CD4-positive, alpha-beta T cell treated with Interleukin-12 subunit alpha and Interleukin-12 subunit beta, for 1 hour (primary cell): Measurements from ENCODE around the gene UBLCP1.
"Not testable (repeated sequence)": the region's sequence is repeated elsewhere in the genome, so short reads cannot be mapped to it uniquely, and the experiment has no call there.

ENCODE experiments used
- DNase-seq: peaks from one replicate; pipeline ENCODE4 v3.0.0-alpha.2; 2020

UBLCP1 gene, protein sequence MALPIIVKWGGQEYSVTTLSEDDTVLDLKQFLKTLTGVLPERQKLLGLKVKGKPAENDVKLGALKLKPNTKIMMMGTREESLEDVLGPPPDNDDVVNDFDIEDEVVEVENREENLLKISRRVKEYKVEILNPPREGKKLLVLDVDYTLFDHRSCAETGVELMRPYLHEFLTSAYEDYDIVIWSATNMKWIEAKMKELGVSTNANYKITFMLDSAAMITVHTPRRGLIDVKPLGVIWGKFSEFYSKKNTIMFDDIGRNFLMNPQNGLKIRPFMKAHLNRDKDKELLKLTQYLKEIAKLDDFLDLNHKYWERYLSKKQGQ

DNA sequence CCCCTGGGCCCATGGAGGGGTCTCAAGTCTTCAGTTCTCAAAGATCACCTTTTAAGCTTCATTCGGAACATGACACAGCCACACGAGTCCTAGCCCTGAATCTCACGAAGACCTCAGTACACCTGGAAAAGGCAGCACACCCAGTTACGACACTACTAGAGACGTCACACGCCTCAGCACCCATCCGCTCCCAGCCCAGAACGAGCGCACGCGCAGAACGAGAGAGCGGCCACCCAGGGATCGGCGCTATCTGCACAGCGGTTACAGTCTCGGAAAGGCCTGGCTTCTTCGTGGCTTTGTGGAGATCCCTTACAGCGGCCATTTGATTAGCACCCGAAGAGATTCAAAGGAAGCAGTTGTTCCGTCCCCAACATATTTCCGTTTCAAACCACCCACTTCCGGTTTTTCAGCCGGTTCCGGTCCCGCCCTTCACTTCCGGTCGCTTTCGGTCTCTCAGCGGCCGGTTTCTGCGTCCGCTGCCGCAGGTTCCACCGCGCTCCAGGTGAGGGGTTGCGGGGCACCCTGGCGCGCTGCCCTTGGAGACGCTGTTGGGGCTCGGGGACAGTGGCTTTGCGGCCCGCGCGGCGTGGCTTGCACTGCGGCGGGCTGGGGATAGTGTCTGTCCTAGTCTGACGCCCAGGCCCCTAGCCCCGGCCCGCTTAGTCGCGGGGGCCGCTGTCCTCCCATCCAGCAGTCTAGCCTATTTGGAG lies at the start of gene UBLCP1:
Gene UBLCP1 (plus strand): TSS at position 432 of the 710 bp plus-strand sequence. CDS start 5,626 bp downstream, outside the sequence.
- DNase-seq = peak; percentile 86

DNA sequence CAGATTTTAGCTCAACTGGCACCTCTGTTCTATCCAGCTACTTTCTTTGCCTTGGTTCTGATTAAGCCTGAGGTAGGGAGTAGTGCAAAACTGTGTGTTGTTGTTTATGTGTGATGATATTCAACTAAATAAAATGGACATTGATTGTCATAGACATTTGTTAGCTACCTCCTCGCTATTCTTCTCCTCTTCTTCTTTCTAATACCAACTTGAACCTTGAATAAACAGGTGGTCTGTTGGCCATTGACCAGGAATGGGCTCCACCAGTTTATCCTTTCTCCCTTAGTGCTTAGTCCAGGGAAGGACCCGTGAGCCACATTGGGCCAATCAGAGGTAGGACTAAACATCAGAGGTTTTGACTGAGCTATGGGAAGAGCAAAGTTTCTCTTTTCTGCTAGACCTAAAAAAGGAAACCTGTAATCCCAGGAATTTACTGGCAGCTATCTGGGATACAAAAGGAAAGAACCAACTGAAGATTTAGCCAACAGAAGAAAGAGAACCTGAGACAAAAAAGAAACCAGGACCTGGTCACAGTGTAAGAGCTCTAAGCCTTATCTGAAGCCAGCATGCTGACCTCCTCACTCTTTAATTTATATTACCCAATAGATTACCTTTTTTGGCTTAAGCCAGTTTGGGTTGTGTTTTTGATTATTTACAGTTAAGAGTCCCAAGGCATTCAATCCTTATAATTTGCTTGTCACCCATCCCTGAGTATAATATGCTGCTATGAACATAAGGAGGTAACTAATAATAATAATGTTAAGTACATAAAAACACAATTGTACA lies 48.4 kb upstream of the UBLCP1 start:
- DNase-seq = no peak

DNA sequence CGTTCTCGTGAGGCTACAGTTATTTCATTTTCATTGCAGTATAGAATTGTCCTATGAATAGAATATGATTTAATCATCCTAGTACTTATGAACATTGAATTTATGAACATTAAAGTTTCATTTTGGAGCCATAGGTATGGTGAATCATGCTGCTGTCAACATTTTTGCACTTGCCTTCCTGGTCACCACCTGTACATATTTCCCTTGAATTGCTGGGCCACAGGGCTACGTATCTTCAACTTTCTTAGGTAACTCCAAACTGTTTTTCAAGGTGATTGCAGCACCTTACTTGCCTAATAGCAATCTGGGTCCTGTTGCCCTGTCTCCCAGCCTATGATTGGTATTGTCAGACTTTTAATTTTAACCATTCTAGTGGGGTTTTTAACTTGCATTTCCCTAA lies 47.2 kb upstream of the UBLCP1 start:
- no peak for DNase-seq

DNA sequence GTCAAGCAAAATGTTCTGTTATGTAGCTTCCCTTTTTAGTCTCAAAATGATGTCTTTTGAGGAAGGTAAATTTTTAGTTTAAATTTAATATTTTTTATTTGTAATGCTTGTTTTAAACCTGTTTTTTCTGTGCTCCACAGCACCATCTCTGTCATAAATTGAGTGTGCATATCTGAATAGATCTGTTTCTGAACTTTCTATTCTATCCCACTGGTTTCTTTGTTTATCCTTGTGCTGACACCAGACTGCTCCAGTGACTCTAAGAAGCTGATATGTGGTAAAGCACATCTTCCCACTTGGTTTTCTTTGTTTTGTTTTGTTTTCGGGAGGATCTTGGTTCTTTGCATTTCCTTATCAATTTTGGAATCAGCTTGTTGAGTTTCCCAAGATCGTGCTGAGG lies 46.6 kb upstream of the UBLCP1 start:
- DNase-seq = no peak

DNA sequence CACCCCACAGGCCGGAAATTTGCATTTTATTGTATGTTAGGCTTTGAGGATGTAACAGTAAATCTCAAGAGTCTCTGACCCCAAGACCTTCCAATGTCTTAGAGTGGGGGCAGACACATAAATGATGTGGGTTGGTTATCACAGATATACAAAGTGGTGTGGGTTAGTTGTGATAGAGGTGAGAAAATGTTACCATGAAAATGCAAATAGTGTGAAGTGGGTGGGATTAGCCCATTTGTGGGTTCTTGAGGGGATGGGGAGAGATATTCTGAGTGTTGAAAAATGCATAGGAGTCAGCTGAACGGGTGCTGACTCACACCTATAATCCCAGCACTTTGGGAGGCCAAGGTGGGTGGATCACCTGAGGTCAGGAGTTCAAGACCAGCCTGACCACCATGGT lies 45.9 kb upstream of the UBLCP1 start:
- DNase-seq = no peak

DNA sequence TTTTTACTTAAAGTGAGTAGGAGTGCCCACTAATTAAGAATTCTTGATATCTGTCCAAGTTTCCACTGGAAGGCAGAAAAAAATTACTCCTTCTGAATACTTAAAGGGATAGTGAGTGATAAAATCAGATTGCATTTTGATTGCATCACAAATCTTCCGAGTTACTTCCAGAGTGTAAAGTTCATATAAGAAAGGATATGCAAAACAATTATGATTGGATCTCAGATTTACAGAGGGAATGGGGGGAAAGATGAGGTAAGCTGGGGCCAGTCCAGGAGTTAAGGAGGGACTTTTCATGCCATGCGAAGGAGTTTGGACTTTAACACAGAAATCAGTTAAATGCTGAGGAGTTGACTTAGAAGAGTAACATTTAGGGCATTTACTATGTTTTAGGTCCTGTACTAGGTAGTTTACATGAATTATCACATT lies 44.5 kb upstream of the UBLCP1 start:
- no peak for DNase-seq

DNA sequence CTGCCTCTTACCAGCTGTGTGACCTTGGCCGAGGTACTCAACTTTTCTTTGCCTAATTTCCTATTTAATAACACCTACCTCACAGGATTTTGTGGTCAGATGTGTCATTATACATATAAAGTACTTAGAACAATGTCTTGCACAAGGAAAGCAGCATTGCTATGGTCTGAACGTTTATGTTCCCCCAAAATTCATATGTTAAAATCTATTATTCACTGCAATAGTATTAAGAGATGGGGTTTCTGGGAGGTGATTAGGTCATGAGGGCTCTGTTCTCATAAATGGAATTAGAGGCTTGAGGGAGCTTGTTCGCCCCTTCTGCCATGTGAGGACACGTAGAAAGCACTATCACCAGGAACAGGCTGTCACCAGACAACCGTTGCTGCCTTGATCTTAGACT lies 42.9 kb upstream of the UBLCP1 start:
- DNase-seq = no peak

DNA sequence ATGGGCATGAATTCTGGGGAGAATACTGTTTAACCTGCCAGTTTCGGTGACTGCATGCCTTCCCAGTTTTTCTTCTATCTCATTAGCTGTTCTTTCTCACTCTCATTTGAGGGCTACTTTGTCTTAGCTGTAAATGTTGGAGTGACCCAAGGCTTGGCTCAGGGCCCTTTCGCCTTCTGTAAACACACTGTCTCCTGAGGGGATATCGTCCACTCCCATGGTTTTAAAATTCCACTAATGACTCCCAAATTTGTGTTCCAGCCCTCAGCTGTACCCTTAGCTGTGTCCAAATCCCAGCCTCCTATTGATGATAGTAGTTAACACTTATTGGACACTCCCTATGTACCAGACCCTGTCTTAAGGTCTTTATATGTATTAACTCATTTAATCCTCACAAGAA lies 39.6 kb upstream of the UBLCP1 start:
- DNase-seq = no peak

DNA sequence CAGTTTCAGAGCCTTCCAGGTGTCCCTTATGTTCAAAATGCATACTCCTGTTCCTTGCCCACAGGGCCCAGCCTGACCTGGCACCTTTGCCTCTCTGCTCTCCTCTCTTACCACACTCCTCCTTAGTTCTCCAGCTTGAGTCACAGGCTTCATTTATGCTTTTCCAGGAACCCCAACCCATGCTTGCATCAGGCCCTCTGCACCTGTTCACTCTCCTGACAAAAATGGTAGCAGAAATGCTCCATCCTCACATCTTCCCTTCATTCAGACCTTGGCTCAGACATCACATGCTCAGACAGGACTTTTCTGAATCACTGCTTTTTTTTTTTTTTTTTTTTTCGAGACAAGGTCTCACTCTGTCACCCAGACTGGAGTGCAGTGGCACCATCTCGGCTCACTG lies 38.6 kb upstream of the UBLCP1 start:
- DNase-seq = no peak

DNA sequence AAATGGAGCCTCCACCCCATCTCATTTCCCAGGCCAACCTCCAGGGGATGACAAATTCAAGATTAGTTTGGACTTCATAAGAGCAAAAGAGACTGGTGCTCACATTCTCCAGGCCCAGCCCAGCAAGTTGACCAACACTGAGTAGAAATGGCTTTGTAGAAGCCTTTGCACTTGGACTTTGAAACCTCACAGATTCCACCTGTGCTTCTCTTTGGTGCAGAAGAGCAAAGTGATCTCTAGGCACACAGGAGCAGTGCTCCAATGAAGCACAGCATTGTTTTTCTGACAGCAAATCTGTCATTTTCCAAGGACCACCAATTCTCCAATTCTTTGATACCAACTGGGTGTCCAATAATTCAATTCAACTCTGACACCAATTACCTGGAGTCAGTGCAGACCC lies 36.6 kb upstream of the UBLCP1 start:
- DNase-seq = no peak

DNA sequence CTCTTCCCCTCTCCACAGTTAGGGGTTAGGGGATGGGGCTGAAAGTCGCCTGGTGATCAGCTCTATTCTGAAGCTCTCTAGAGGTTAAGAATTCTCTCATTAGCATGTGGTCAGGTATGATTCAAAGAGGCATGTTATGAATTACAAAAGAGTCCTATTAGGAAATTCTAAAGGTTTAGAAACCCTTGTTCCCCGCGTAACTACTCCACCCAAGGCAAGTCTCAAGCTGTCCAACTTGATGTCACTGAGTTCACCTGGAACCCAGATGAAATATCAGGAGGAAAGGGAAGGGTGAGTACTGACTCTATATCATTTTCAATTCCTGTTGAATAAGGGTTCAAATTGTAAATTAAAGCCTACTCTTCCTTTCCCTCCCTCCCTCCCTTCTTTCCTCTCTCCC lies 35.6 kb upstream of the UBLCP1 start:
- DNase-seq = no peak

DNA sequence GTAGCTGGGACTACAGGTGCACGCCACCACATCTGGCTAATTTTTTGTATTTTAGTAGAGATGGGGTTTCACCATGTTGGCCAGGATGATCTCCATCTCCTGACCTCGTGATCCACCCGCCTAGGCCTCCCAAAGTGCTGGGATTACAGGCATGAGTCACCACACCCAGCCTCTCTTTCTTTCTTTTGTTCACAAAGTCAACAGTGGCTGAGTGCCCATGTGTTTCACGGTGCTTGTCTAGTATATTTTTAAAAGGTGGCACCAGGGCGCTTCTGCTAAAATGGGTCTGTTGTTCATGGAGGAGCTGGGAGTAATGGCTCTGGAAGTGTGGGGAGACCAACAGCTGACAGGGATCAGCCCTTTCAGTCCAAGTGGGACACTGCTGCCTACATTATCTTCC lies 35.0 kb upstream of the UBLCP1 start:
- DNase-seq = not testable (repeated sequence)

DNA sequence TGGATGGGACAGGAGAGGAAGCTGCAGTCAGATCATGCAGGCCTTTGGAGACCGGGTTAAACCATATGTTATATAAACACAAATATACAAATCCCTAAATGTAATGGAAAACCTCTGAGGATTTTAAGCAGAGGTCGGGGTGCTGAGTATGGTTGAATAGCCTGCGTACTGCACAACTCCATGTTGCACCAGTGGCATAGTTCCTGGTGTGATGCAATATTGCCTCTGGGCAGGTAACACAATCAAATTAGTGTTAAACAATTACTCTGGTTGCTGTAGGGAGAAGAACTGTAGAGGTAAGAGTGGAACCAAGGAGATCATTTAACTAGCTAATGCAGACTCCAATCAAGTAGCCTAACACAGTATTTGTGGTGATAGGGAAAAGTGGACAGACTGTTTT lies 32.4 kb upstream of the UBLCP1 start:
- no peak for DNase-seq

DNA sequence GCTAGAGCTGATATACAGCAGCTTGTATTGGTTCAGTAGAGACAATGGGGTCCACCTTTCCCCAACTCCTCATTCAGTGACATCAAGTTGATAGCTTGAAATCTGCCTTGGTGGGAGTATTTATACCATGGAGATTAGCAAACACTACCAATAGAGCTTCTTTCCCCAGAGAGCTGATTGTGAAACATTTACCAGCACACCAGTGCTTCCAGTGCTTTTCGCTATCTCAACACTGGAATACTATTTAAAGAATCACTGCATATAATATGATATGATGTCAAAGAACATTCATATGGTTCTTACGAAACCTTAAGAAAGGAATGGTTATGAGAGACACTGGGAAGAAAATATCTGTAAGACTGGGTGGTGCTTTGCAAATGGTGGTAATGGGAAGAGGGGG lies 31.9 kb upstream of the UBLCP1 start:
- DNase-seq = no peak

DNA sequence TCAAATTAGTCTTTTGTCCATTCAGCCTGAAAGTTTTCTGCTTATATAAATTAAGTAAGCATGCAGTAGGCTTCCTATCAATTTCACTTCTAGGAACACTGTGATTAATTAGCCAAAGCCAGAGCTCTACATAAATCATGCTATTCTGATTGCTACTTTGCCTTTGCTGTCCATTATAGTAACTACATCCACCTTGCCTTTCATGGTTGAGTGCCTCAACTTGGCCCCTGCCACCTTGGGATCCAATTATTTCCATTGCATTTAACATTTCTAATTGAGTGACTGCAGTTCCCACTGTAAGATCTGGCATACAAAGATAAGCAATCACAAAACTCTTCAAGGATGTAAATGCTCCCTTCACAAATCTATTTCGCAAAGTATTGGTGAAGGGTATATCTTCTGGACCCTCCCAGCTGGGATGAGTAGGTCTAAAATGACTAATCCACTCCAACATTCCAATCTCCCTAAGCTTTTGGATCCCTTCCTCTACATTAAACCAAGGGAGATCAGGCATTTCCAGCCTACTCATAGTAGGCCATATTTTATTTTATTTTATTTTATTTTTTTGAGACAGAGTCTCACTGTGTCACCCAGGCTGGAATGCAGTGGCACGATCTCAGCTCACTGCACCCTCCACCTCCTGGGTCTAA lies 27.1 kb upstream of the UBLCP1 start:
- DNase-seq = not testable (repeated sequence)

DNA sequence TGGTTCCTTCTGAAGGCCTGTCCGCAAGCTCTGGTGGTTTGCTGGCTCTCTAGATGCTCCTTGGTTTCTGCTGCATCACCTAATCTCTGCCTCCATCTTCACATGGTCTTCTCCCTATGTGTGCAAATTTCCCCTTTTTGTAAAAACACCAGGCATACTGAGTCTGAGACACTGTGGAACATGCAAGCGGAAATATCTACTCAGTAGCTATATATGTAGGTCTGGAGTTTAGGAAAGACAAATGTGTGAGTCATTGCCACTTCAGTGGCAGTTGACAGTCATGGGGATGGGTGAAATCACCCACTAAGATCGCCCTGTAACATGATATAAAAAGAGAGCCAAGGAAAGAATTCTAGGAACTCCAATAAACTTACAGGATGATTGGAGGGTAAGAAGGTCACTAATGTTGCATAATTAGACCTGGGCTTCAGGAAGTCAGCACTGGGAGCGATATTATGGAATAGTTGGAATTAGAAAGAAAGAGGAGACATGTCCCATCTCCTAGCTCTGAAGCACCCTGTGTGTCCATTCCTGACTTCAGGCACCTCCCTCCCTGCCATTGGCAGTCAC lies 22.7 kb upstream of the UBLCP1 start:
- DNase-seq = no peak

DNA sequence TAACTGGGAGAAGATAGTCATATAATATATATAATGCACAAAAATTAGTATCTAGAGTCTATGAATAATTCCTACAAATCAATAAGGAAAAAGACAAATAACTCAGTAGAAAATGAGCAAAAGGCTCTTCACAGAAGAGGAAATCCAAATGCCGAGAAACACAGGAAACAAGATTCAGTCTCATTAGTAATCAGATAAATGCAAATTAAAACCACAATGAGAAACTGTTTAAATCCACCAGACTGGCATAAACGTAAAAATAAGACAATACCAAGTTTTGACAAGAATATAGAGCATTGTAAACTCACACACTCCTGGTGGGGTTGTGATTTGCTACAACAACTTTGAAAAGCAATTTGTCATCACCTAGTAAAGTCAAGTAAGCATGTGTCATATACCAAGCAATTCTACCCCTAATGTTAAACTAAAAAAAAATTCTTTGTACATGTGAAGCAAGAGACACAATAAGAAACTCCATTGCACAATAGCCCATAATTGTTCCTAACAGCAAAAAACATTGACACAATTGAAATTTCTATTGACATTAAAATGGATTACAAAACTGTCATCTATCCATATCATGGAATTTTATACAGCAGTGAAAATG lies 21.0 kb upstream of the UBLCP1 start:
- DNase-seq = no peak

DNA sequence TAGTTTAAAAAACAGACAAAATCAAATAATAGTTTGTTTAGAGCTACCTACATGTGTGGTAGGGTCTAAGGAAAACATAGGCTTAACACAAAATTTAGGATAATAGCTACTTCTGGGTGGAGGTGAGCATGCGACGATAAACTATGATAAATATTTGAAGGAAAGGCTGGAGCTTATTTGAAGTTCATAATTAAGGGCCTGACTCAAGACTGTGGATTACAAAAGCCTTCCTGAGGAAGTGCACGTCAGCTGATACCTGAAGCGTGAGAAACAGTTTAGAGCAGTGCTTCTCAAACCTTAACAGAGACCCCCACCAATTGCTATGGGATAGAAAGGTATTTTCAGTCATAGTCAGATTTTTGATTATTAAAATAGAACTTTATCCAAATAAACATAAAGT lies 20.4 kb upstream of the UBLCP1 start:
- no peak for DNase-seq

DNA sequence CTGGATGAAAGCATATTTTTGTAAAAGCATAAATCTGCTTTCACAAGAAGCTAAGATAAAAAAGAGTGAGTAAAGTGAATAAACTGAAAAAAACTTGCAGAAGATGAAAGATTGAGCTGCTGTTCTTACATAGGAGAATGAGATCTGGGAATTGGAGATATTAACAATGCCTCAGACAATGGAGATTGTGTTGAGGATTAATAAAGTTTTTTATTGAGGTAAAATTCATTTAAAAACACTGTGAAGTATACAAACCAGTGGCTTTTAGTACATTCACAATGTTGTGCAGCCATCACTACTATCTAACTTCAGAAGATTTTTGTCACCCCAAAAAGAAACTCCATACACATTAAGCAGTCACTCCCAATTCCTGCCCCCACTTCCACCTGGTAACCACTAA lies 19.7 kb upstream of the UBLCP1 start:
- DNase-seq = no peak

DNA sequence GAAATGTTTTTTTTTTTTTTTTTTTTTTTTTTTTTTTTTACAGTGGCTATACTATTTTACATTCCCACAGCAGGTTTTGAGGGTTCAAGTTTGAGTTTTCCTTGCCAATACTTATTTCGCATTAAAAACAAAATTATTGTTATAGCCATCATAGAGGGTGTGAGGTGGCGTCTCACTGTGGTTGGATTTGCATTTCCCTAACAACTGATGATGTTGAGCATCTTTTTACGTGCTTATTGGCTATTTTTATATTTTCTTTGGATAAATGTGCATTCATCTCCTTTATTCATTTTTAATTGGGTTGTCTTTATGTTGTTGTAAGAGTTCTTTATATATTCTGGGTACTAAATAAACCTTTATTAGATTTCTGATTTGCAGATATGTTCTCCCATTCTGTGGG lies 18.9 kb upstream of the UBLCP1 start:
- no peak for DNase-seq

DNA sequence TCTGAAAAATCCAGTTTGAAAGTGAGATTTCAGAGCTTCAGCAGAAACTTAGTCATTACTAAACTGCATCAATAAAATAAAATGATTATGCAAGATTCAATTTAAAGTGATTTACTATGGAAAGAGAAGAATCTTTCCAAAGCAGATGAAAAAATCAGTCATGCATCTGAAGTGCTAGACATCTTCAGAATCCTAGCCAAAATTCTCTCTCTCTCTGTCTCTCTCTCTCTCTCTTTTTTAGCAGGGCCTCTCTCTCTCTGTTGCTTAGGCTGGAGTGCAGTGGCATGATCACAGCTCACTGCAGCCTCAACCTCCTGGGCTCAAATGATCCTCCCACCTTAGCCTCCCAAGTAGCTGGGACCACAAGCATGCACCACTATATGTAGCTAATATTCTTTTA lies 18.2 kb upstream of the UBLCP1 start:
- no peak for DNase-seq

DNA sequence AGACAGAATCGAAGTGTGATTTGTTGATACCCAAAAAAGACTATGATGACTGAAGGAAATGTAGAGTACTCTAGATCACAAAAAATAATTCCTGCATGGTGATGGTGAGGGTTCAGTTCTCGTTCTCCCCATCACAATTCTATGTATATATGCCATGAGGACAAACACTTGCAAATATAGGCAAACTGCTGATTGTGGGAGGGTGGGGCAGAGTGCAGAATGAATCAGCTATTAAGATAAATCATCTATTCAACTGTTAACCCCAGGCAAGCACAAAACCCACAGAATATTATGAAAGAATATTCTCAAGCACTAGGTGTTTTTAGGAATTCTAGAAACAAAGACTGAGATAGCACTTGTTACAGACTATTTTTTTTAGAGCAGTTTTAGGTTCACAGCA lies 13.9 kb upstream of the UBLCP1 start:
- DNase-seq = no peak

DNA sequence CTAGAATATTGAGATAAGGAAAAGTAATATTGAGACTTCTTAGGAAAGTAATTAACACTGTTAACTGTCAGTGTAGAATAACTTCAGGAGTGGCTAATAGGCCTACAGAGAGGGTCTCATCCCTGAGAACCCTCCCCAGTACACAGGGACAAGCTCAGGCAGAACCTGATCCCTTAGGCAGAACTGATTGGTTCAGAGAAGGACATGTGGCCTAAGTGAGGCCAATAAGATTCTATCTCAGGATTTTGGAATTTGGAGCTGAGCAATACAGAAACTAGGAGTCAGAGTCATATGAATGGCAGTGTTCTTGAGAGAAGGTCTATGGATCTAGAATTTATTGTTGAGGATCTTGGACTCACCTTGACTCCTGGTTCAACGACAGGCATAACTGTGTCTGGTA lies 10.9 kb upstream of the UBLCP1 start:
- no peak for DNase-seq
